Heart left ventricle (tissue), 13 donors: Measurements from ENCODE around the gene ELMOD3.

ENCODE experiments used
- POLR2A ChIP-seq, 2 donors: fragments of 450-650 bp; IDR thresholded peaks; one replicate each; pipeline ENCODE4 v1.6.1; 2017; ENCODE audit warnings: antibody characterized with exemption in 2 of 2, mild to moderate bottlenecking in 2 of 2, moderate library complexity in 2 of 2
- TF ChIP-seq, protein P1 (sequence below), 12 donors: fragments of 200-600 bp; sonication (generic) in 4 of 12; IDR thresholded peaks; one replicate each; pipeline versions ENCODE4 v1.5.0 to v1.8.0; 2018 to 2022; ENCODE audit warnings: antibody characterized with exemption in 12 of 12, mild to moderate bottlenecking in 5 of 12
- donor health status: ischemic (EF 13 %, LVEDD 7.1; RV severe dilation, severe dysfunction).
- donor health status: DM: no; HTN: yes; CAD: no.
- donor health status: DM: no; HTN: no; CAD: no.
- donor health status: ischemic (EF 25% LVEDD 6.9; RV normal size, moderate dysfunction).
- donor health status: ischemic (EF 25% LVEDD 5.7; RV mildly dilated, moderate dysfunction).
- donor health status: ischemic (EF 35%, LVEDD 5.7; RV mildly dilated, moderate dysfunction).
- donor health status: nonischemic (EF 11% LVEDD 7.7; RV severe dilation, severe dysfunction).
- donor health status: DM: yes; HTN: yes; CAD: no.
- donor health status: PGD.
- donor health status: ischemic (EF 29% LVEDD 5.4; RV normal size, mild dysfunction).
- donor health status: nonischemic (EF 23%, LVEDD 6.1; RV moderate dilation, normal function).

DNA sequence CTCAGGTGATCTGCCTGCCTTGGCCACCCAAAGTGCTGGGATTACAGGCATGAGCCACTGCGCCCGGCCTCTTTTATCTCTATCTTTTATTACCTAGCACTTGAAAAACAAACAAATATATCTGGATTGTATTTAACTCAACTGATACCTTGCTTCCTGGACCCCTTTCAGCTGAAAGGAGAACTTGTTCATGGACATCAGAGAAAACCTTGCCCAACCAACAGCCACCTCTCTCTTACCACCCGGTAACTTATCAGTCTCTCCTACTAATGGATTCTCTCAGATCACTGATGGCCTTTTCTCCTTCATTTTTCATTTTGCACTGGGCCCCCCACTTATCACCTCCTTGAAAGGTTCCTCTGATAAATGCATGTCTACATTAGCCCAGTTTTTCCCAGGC, 7.0 kb upstream of the ELMOD3 start:
- TF ChIP-seq, protein P1, sequence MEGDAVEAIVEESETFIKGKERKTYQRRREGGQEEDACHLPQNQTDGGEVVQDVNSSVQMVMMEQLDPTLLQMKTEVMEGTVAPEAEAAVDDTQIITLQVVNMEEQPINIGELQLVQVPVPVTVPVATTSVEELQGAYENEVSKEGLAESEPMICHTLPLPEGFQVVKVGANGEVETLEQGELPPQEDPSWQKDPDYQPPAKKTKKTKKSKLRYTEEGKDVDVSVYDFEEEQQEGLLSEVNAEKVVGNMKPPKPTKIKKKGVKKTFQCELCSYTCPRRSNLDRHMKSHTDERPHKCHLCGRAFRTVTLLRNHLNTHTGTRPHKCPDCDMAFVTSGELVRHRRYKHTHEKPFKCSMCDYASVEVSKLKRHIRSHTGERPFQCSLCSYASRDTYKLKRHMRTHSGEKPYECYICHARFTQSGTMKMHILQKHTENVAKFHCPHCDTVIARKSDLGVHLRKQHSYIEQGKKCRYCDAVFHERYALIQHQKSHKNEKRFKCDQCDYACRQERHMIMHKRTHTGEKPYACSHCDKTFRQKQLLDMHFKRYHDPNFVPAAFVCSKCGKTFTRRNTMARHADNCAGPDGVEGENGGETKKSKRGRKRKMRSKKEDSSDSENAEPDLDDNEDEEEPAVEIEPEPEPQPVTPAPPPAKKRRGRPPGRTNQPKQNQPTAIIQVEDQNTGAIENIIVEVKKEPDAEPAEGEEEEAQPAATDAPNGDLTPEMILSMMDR (IDR thresholded peaks at IDR 0.05) = no peak
- no peak for TF ChIP-seq POLR2A (IDR thresholded peaks at IDR 0.05)
